Measurements from ENCODE around the gene TMEM8B.

- TF ChIP-seq SMARCE1 (IDR thresholded peaks at IDR 0.05) (no peak), MAX (CRISPR knock-in tag; IDR thresholded peaks at IDR 0.05) (no peak), CTCF (IDR thresholded peaks at IDR 0.05 in 2 of 3, conservative IDR thresholded peaks at IDR 0.05 in 1 of 3; ENCODE audit: insufficient read depth in 2 of 3, low read depth in 1 of 3, low read length in 3 of 3) (no peak), POLR2G (IDR thresholded peaks at IDR 0.05; ENCODE audit: low read depth, low read length) (no peak), CREB3 (tag; conservative IDR thresholded peaks at IDR 0.05; ENCODE audit: low read depth) (no peak), CEBPB (tag; IDR thresholded peaks at IDR 0.05) (no peak), EZH2 (IDR thresholded peaks at IDR 0.05; ENCODE audit: borderline replicate concordance, low read depth, low read length) (no peak), PML (IDR thresholded peaks at IDR 0.05; ENCODE audit: low read length) (no peak), ZNF347 (CRISPR knock-in tag; IDR thresholded peaks at IDR 0.05; ENCODE audit: low read depth) (no peak), FOXJ2 (tag; IDR thresholded peaks at IDR 0.05) (no peak), ZNF707 (CRISPR knock-in tag; conservative IDR thresholded peaks at IDR 0.05) (no peak), POLR2A (conservative IDR thresholded peaks at IDR 0.05) (no peak), SMC3 (conservative IDR thresholded peaks at IDR 0.05; ENCODE audit: insufficient read depth, low read depth, low read length) (no peak)
Observed at GRCh38 chr9:35781066-35781465, 48.0 kb upstream of the TMEM8B start.
